Ovary (tissue), 3 donors: ENCODE data around the gene ATP10B.

Source experiments
- CTCF ChIP-seq, 3 donors: fragments of 450-650 bp in 2 of 3; fragments of 200-600 bp in 1 of 3; IDR thresholded peaks; one replicate each; pipeline versions ENCODE4 v1.5.1 to v1.8.0; 2016 to 2022; ENCODE audit warnings: antibody characterized with exemption in 3 of 3, mild to moderate bottlenecking in 1 of 3
- POLR2A ChIP-seq: fragments of 450-650 bp; IDR thresholded peaks from one replicate; pipeline ENCODE4 v1.6.1; 2017; ENCODE audit warnings: antibody characterized with exemption, mild to moderate bottlenecking, moderate library complexity
- donor health status: DM: no; HTN: no; CAD: no.

GRCh38 chr5:160674901-160675300 is 177.1 kb downstream of the ATP10B start:
- no peak for TF ChIP-seq CTCF (IDR thresholded peaks at IDR 0.05)
- TF ChIP-seq POLR2A = no peak
